Activated T-cell treated with anti-CD3 and anti-CD28 coated beads, Interleukin-2, amount 50 U/mL, for 24 hours (primary cell): ENCODE measurements around the gene MFSD11.
"Not testable (repeated sequence)": the region's sequence is repeated elsewhere in the genome, so short reads cannot be mapped to it uniquely, and the experiment has no call there.

Experiments used
- DNase-seq: peaks from one replicate; pipeline ENCODE4 v3.0.0-alpha.2; 2020
- H3K27ac Mint-ChIP-seq: 2 replicates; pipeline ENCODE4 v1.8.0; 2020; ENCODE audit warnings: mild to moderate bottlenecking, mixed read lengths
- H3K27me3 Mint-ChIP-seq: 2 replicates; pipeline ENCODE4 v1.8.0; 2020; ENCODE audit warnings: mixed read lengths
- H3K36me3 Mint-ChIP-seq: 2 replicates; pipeline ENCODE4 v1.8.0; 2020; ENCODE audit warnings: low read depth, mixed read lengths
- H3K4me1 Mint-ChIP-seq: 2 replicates; pipeline ENCODE4 v1.8.0; 2020; ENCODE audit warnings: low read depth, mixed read lengths
- H3K4me3 Mint-ChIP-seq: 2 replicates; pipeline ENCODE4 v1.8.0; 2020; ENCODE audit warnings: mild to moderate bottlenecking, moderate library complexity, mixed read lengths
- H3K9me3 Mint-ChIP-seq: 2 replicates; pipeline ENCODE4 v1.8.0; 2020; ENCODE audit warnings: mixed read lengths

Gene MFSD11

GRCh38 chr17:76811834-76812233, 73.9 kb downstream of the MFSD11 start:
- Mint-ChIP-seq H3K4me3 (no peak overlapping the region), H3K36me3 (no peaks in the 10 kb centered on the region), H3K4me1 (peaks cover 6% of the 10 kb centered on the region), H3K27ac (no peak overlapping the region), H3K9me3 (no peaks in the 10 kb centered on the region), H3K27me3 (no peaks in the 10 kb centered on the region)
- DNase-seq = no peak

GRCh38 chr17:76812263-76812662, 74.3 kb downstream of the MFSD11 start:
- H3K27ac Mint-ChIP-seq = no peak overlapping the region
- peaks cover 8% of the 10 kb centered on the region for H3K4me1 Mint-ChIP-seq
- DNase-seq = no peak
- H3K27me3 Mint-ChIP-seq = no peaks in the 10 kb centered on the region
- no peak overlapping the region for H3K4me3 Mint-ChIP-seq
- no peaks in the 10 kb centered on the region for H3K36me3 Mint-ChIP-seq
- H3K9me3 Mint-ChIP-seq = no peaks in the 10 kb centered on the region

GRCh38 chr17:76812968-76813367, 75.0 kb downstream of the MFSD11 start:
- Mint-ChIP-seq H3K27ac (no peak overlapping the region), H3K4me3 (no peak overlapping the region), H3K4me1 (peaks cover 8% of the 10 kb centered on the region), H3K36me3 (no peaks in the 10 kb centered on the region), H3K27me3 (no peaks in the 10 kb centered on the region), H3K9me3 (no peaks in the 10 kb centered on the region)
- no peak for DNase-seq

- H3K36me3 Mint-ChIP-seq, DNase-seq, H3K9me3 Mint-ChIP-seq, H3K27ac Mint-ChIP-seq, H3K27me3 Mint-ChIP-seq, H3K4me1 Mint-ChIP-seq, H3K4me3 Mint-ChIP-seq: not testable (repeated sequence)
Measured at GRCh38 chr17:76815907-76816589, 78.1 kb downstream of the MFSD11 start.

- DNase-seq = peak; percentile 65
- Mint-ChIP-seq H3K27me3 (no peaks in the 10 kb centered on the region), H3K27ac (peak overlapping the region; percentile 6), H3K4me1 (peaks cover 8% of the 10 kb centered on the region), H3K36me3 (no peaks in the 10 kb centered on the region), H3K4me3 (no peak overlapping the region), H3K9me3 (no peaks in the 10 kb centered on the region)
Measured at GRCh38 chr17:76816590-76817135, 78.7 kb downstream of the MFSD11 start.

GRCh38 chr17:76820039-76820438, 82.1 kb downstream of the MFSD11 start:
- Mint-ChIP-seq H3K27me3 (no peaks in the 10 kb centered on the region), H3K27ac (no peak overlapping the region), H3K36me3 (no peaks in the 10 kb centered on the region), H3K4me1 (peaks cover 8% of the 10 kb centered on the region), H3K9me3 (no peaks in the 10 kb centered on the region), H3K4me3 (no peak overlapping the region)
- no peak for DNase-seq

- Mint-ChIP-seq H3K4me1 (peaks cover 8% of the 10 kb centered on the region), H3K27me3 (no peaks in the 10 kb centered on the region), H3K27ac (no peak overlapping the region), H3K4me3 (no peak overlapping the region), H3K9me3 (no peaks in the 10 kb centered on the region), H3K36me3 (no peaks in the 10 kb centered on the region)
- DNase-seq = no peak
Measured at GRCh38 chr17:76820561-76820960, 82.6 kb downstream of the MFSD11 start.

- Mint-ChIP-seq H3K4me3 (no peak overlapping the region), H3K27me3 (no peaks in the 10 kb centered on the region), H3K9me3 (no peaks in the 10 kb centered on the region), H3K4me1 (no peaks in the 10 kb centered on the region), H3K36me3 (no peaks in the 10 kb centered on the region), H3K27ac (no peak overlapping the region)
- no peak for DNase-seq
Measured at GRCh38 chr17:76822184-76822778, 84.4 kb downstream of the MFSD11 start.

GRCh38 chr17:76824093-76824492, 86.2 kb downstream of the MFSD11 start:
- Mint-ChIP-seq H3K27ac (no peak overlapping the region), H3K4me3 (no peak overlapping the region), H3K4me1 (no peaks in the 10 kb centered on the region), H3K36me3 (no peaks in the 10 kb centered on the region), H3K9me3 (no peaks in the 10 kb centered on the region), H3K27me3 (no peaks in the 10 kb centered on the region)
- no peak for DNase-seq

- no peak overlapping the region for H3K27ac Mint-ChIP-seq
- no peaks in the 10 kb centered on the region for H3K9me3 Mint-ChIP-seq
- no peaks in the 10 kb centered on the region for H3K4me1 Mint-ChIP-seq
- H3K4me3 Mint-ChIP-seq = no peak overlapping the region
- no peak for DNase-seq
- no peaks in the 10 kb centered on the region for H3K36me3 Mint-ChIP-seq
- no peaks in the 10 kb centered on the region for H3K27me3 Mint-ChIP-seq
Measured at GRCh38 chr17:76826330-76827068, 88.6 kb downstream of the MFSD11 start.

- H3K9me3 Mint-ChIP-seq = no peaks in the 10 kb centered on the region
- no peaks in the 10 kb centered on the region for H3K4me1 Mint-ChIP-seq
- H3K27ac Mint-ChIP-seq = no peak overlapping the region
- H3K27me3 Mint-ChIP-seq = no peaks in the 10 kb centered on the region
- no peak overlapping the region for H3K4me3 Mint-ChIP-seq
- no peak for DNase-seq
- no peaks in the 10 kb centered on the region for H3K36me3 Mint-ChIP-seq
Measured at GRCh38 chr17:76827736-76828135, 89.8 kb downstream of the MFSD11 start.
